Nephron (organoid): ENCODE data around the gene ABCE1.
A peak's percentile ranks its signal among the peaks of the same experiment; 100 is the strongest.

ENCODE experiments used
- H3K27ac Mint-ChIP-seq, 3 experiments: 2 replicates each; pipeline ENCODE4 v1.8.0; 2020; ENCODE audit warnings: mixed read lengths in 3 of 3, mild to moderate bottlenecking in 2 of 3, moderate library complexity in 1 of 3
- H3K27me3 Mint-ChIP-seq: 2 replicates; pipeline ENCODE4 v1.8.0; 2021; ENCODE audit warnings: low read depth, mild to moderate bottlenecking, moderate library complexity, mixed read lengths
- H3K36me3 Mint-ChIP-seq: 2 replicates; pipeline ENCODE4 v1.8.0; 2020; ENCODE audit warnings: low read depth, mixed read lengths
- H3K4me1 Mint-ChIP-seq: 2 replicates; pipeline ENCODE4 v1.8.0; 2020; ENCODE audit warnings: mixed read lengths
- H3K4me3 Mint-ChIP-seq, 3 experiments: 2 replicates each; pipeline ENCODE4 v1.8.0; 2020; ENCODE audit warnings: mild to moderate bottlenecking in 3 of 3, mixed read lengths in 3 of 3, moderate library complexity in 2 of 3
- H3K9me3 Mint-ChIP-seq: 2 replicates; pipeline ENCODE4 v1.8.0; 2020; ENCODE audit warnings: mixed read lengths
- CTCF ChIP-seq, 3 experiments: fragments of 200-600 bp; sonication (generic); IDR thresholded peaks; one replicate each; pipeline ENCODE4 v1.5.0; 2021; ENCODE audit warnings: antibody characterized with exemption in 3 of 3; ENCODE audit not compliant: unreplicated experiment in 3 of 3

The ABCE1 gene

GRCh38 chr4:145093638-145094037 lies 4.5 kb upstream of the ABCE1 start:
- peaks cover 65% of the 10 kb centered on the region for H3K36me3 Mint-ChIP-seq
- peaks cover 7% of the 10 kb centered on the region for H3K4me1 Mint-ChIP-seq
- no peak overlapping the region for H3K27ac Mint-ChIP-seq
- no peaks in the 10 kb centered on the region for H3K27me3 Mint-ChIP-seq
- H3K9me3 Mint-ChIP-seq, result peaks cover 30% of the 10 kb centered on the region
- H3K4me3 Mint-ChIP-seq, result no peak overlapping the region
- TF ChIP-seq CTCF (IDR thresholded peaks at IDR 0.05; ENCODE audit: unreplicated experiment in 3 of 3), result no peak

GRCh38 chr4:145097331-145097820 lies 735 bp upstream of the ABCE1 start:
- H3K36me3 Mint-ChIP-seq, result peaks cover 36% of the 10 kb centered on the region

GRCh38 chr4:145098675-145099037 lies 545 bp downstream of the ABCE1 start:
- H3K27ac Mint-ChIP-seq, result peak overlapping the region; percentile 99
- TF ChIP-seq CTCF (IDR thresholded peaks at IDR 0.05; ENCODE audit: unreplicated experiment in 3 of 3), result no peak
- peaks cover 16% of the 10 kb centered on the region for H3K9me3 Mint-ChIP-seq
- H3K27me3 Mint-ChIP-seq, result no peaks in the 10 kb centered on the region
- H3K4me1 Mint-ChIP-seq, result peaks cover 19% of the 10 kb centered on the region
- peaks cover 23% of the 10 kb centered on the region for H3K36me3 Mint-ChIP-seq
- peak overlapping the region; percentile 94 to 96 (median 96) for H3K4me3 Mint-ChIP-seq

More at GRCh38 chr4:145097331-145097820, 735 bp upstream of the ABCE1 start:
- TF ChIP-seq CTCF (IDR thresholded peaks at IDR 0.05; ENCODE audit: unreplicated experiment in 3 of 3), result peak in 1 of 3 experiments; percentile 43
- H3K9me3 Mint-ChIP-seq, result peaks cover 29% of the 10 kb centered on the region
- peaks cover 19% of the 10 kb centered on the region for H3K4me1 Mint-ChIP-seq
- peak overlapping the region; percentile 94 to 96 (median 96) for H3K4me3 Mint-ChIP-seq
- no peaks in the 10 kb centered on the region for H3K27me3 Mint-ChIP-seq
- peak overlapping the region; percentile 99 for H3K27ac Mint-ChIP-seq

- peaks cover 6% of the 10 kb centered on the region for H3K9me3 Mint-ChIP-seq
- H3K27me3 Mint-ChIP-seq, result no peaks in the 10 kb centered on the region
- H3K27ac Mint-ChIP-seq, result peak overlapping the region in 1 of 3 experiments; percentile 45
- peaks cover 18% of the 10 kb centered on the region for H3K4me1 Mint-ChIP-seq
- no peak for TF ChIP-seq CTCF (IDR thresholded peaks at IDR 0.05; ENCODE audit: unreplicated experiment in 3 of 3)
- H3K4me3 Mint-ChIP-seq, result peak overlapping the region; percentile 94 to 96 (median 96)
- peaks cover 13% of the 10 kb centered on the region for H3K36me3 Mint-ChIP-seq
Measured at GRCh38 chr4:145099653-145100052, 1.5 kb downstream of the ABCE1 start.

GRCh38 chr4:145101091-145101490 lies 3.0 kb downstream of the ABCE1 start:
- H3K36me3 Mint-ChIP-seq, result no peaks in the 10 kb centered on the region
- H3K27ac Mint-ChIP-seq, result no peak overlapping the region

More at GRCh38 chr4:145101091-145101490, 3.0 kb downstream of the ABCE1 start:
- H3K27me3 Mint-ChIP-seq, result no peaks in the 10 kb centered on the region
- H3K9me3 Mint-ChIP-seq, result no peaks in the 10 kb centered on the region
- H3K4me3 Mint-ChIP-seq, result no peak overlapping the region
- TF ChIP-seq CTCF (IDR thresholded peaks at IDR 0.05; ENCODE audit: unreplicated experiment in 3 of 3), result no peak
- peaks cover 15% of the 10 kb centered on the region for H3K4me1 Mint-ChIP-seq
